H1 (cell line): ENCODE data around the gene RNF220. TPM values are rescaled to one million over a fixed set of nuclear protein-coding genes. Genes with fewer than 3 reads are reported as not detected.

Experiments
- CTCF ChIA-PET: fragments of 300-600 bp; sonication (Branson Sonifier 250); formaldehyde crosslinking; loops from one replicate; lab custom pipeline; 2021; ENCODE audit not compliant: partially characterized antibody; lab: Charles Lee
- POLR2A ChIA-PET: fragments of 300-600 bp; sonication (Branson Sonifier 250); formaldehyde crosslinking; loops from one replicate; lab custom pipeline; 2021; ENCODE audit warnings: inconsistent platforms; ENCODE audit not compliant: partially characterized antibody; lab: Charles Lee
- DNase-seq, 2 experiments: peaks; one replicate each; pipeline versions ENCODE4 v3.0.0 to v3.0.0-alpha.2; 2010 to 2022; ENCODE audit warnings: low spot score in 2 of 2, low read depth in 1 of 2, mixed read lengths in 1 of 2
- FAIRE-seq: peaks from 2 replicates; lab custom pipeline; 2011; peaks lifted over from hg19 to GRCh38; lab: Jason Lieb, UNC
- H2AFZ ChIP-seq: 2 replicates; pipeline ENCODE4 v1.8.1; 2012; ENCODE audit warnings: low read length, inconsistent platforms
- H2AK5ac ChIP-seq: 2 replicates; pipeline ENCODE4 v1.6.1; 2013; ENCODE audit warnings: low read depth, low read length
- H2BK120ac ChIP-seq: replicated peaks from 2 replicates; pipeline ENCODE3; 2013; ENCODE audit warnings: low read depth, low read length, inconsistent platforms
- H2BK12ac ChIP-seq: 2 replicates; pipeline ENCODE4 v1.6.1; 2013; ENCODE audit warnings: low read depth, low read length
- H2BK15ac ChIP-seq: 2 replicates; pipeline ENCODE4 v1.6.1; 2013; ENCODE audit warnings: low read length
- H2BK20ac ChIP-seq: 2 replicates; pipeline ENCODE4 v1.6.1; 2013; ENCODE audit warnings: low read length
- H2BK5ac ChIP-seq: 2 replicates; pipeline ENCODE4 v1.6.1; 2013; ENCODE audit warnings: low read depth, low read length
- H3K14ac ChIP-seq: 2 replicates; pipeline ENCODE4 v1.6.1; 2013; ENCODE audit warnings: inconsistent platforms; ENCODE audit not compliant: insufficient read length
- H3K18ac ChIP-seq: 2 replicates; pipeline ENCODE4 v1.6.1; 2013; ENCODE audit warnings: low read length; ENCODE audit errors: extremely low read depth
- H3K23ac ChIP-seq: 2 replicates; pipeline ENCODE4 v1.6.1; 2013; ENCODE audit warnings: inconsistent platforms; ENCODE audit not compliant: insufficient read length
- H3K23me2 ChIP-seq: 2 replicates; pipeline ENCODE4 v1.6.1; 2013; ENCODE audit warnings: low read depth, low read length
- H3K27ac ChIP-seq: 2 replicates; pipeline ENCODE4 v1.6.1; 2011; ENCODE audit warnings: low read depth, low read length, inconsistent platforms
- H3K27me3 ChIP-seq, 4 experiments: replicated peaks in 1 of 4; 1 replicate in 1 of 4; 2 replicates in 3 of 4; pipeline versions ENCODE4 v1.6.1 to v1.8.1; 2011 to 2013; ENCODE audit warnings: low read length in 3 of 4, mild to moderate bottlenecking in 3 of 4, inconsistent platforms in 2 of 4, mixed read lengths in 2 of 4, moderate library complexity in 1 of 4; ENCODE audit not compliant: control insufficient read depth in 3 of 4, insufficient read depth in 3 of 4; ENCODE audit errors: extremely low read depth in 1 of 4
- H3K36me3 ChIP-seq, 4 experiments: 2 replicates each; pipeline versions ENCODE4 v1.6.1 to v1.8.1; 2011 to 2013; ENCODE audit warnings: mild to moderate bottlenecking in 4 of 4, low read length in 3 of 4, moderate library complexity in 2 of 4, control low read depth in 1 of 4, inconsistent platforms in 1 of 4; ENCODE audit not compliant: insufficient read depth in 4 of 4, control insufficient read depth in 2 of 4
- H3K4ac ChIP-seq: replicated peaks from 2 replicates; pipeline ENCODE3; 2013; ENCODE audit warnings: low read length, low read depth, mixed read lengths, inconsistent platforms; ENCODE audit not compliant: insufficient read length
- H3K4me1 ChIP-seq, 4 experiments: replicated peaks in 1 of 4; 1 replicate in 1 of 4; 2 replicates in 3 of 4; pipeline versions ENCODE4 v1.6.1 to v1.8.1; 2011 to 2013; ENCODE audit warnings: low read length in 3 of 4, inconsistent platforms in 2 of 4, mixed read lengths in 1 of 4; ENCODE audit not compliant: insufficient read depth in 4 of 4, control insufficient read depth in 3 of 4
- H3K4me2 ChIP-seq, 2 experiments: 2 replicates each; pipeline versions ENCODE4 v1.6.1 to v1.8.1; 2011 to 2013; ENCODE audit warnings: low read depth in 2 of 2, low read length in 2 of 2, control low read depth in 1 of 2, inconsistent platforms in 1 of 2, mild to moderate bottlenecking in 1 of 2; ENCODE audit not compliant: insufficient read depth in 1 of 2
- H3K4me3 ChIP-seq, 4 experiments: fragments of 200-600, 300-600 bp in 1 of 4; sonication (generic), shearing (Covaris generic), sonication (Bioruptor Twin) in 1 of 4; 2 replicates each; pipeline versions ENCODE4 v1.5.1 to v1.8.1; 2011 to 2016; ENCODE audit warnings: low read length in 4 of 4, low read depth in 3 of 4, control low read depth in 2 of 4, inconsistent platforms in 2 of 4, mild to moderate bottlenecking in 2 of 4, mixed read lengths in 1 of 4, moderate library complexity in 1 of 4; ENCODE audit not compliant: insufficient read depth in 2 of 4; ENCODE audit errors: extremely low read depth in 1 of 4
- H3K56ac ChIP-seq: replicated peaks from 2 replicates; pipeline ENCODE3; 2013; ENCODE audit warnings: low read depth, mild to moderate bottlenecking, mixed read lengths, low read length, inconsistent platforms; ENCODE audit not compliant: insufficient read length
- H3K79me1 ChIP-seq: 2 replicates; pipeline ENCODE4 v1.6.1; 2013; ENCODE audit warnings: low read depth, low read length, control low read depth
- H3K79me2 ChIP-seq, 2 experiments: 2 replicates each; pipeline versions ENCODE4 v1.6.1 to v1.8.1; 2012 to 2013; ENCODE audit warnings: low read length in 2 of 2, mild to moderate bottlenecking in 2 of 2, inconsistent platforms in 1 of 2; ENCODE audit not compliant: insufficient read depth in 2 of 2, control insufficient read depth in 1 of 2
- H3K9ac ChIP-seq, 4 experiments: replicated peaks in 1 of 4; 1 replicate in 1 of 4; 2 replicates in 3 of 4; pipeline versions ENCODE4 v1.6.1 to v1.8.1; 2011 to 2013; ENCODE audit warnings: low read depth in 3 of 4, low read length in 3 of 4, control low read depth in 2 of 4, mild to moderate bottlenecking in 2 of 4, moderate library complexity in 2 of 4, inconsistent platforms in 1 of 4; ENCODE audit errors: extremely low read depth in 1 of 4
- H3K9me3 ChIP-seq, 2 experiments: 2 replicates each; pipeline versions ENCODE4 v1.6.1 to v1.8.1; 2012 to 2013; ENCODE audit warnings: mild to moderate bottlenecking in 2 of 2, moderate library complexity in 2 of 2, control low read depth in 1 of 2, inconsistent platforms in 1 of 2, low read depth in 1 of 2, low read length in 1 of 2, mixed read lengths in 1 of 2; ENCODE audit not compliant: insufficient read depth in 2 of 2
- H4K20me1 ChIP-seq, 2 experiments: replicated peaks in 1 of 2; 2 replicates each; pipeline versions ENCODE3 to v1.8.1; 2011 to 2013; ENCODE audit warnings: inconsistent platforms in 2 of 2, low read length in 2 of 2, mild to moderate bottlenecking in 1 of 2; ENCODE audit not compliant: insufficient read depth in 2 of 2, control insufficient read depth in 1 of 2
- H4K5ac ChIP-seq: 2 replicates; pipeline ENCODE4 v1.6.1; 2013; ENCODE audit warnings: low read length, low read depth, mixed read lengths, inconsistent platforms; ENCODE audit not compliant: insufficient read length
- H4K8ac ChIP-seq: 2 replicates; pipeline ENCODE4 v1.8.0; 2013; ENCODE audit warnings: mild to moderate bottlenecking, moderate library complexity, low read length, inconsistent platforms; ENCODE audit not compliant: insufficient read depth; ENCODE audit errors: extremely low read depth
- H4K91ac ChIP-seq: replicated peaks from 2 replicates; pipeline ENCODE3; 2013; ENCODE audit warnings: low read length, mixed read lengths, inconsistent platforms; ENCODE audit not compliant: insufficient read length
- E2F6 ChIP-seq: IDR thresholded peaks from 2 replicates; pipeline ENCODE4 v1.6.1; 2012; ENCODE audit warnings: inconsistent platforms
- EGR1 ChIP-seq: IDR thresholded peaks from 2 replicates; pipeline ENCODE4 v1.6.1; 2011; ENCODE audit warnings: low read depth, low read length, borderline replicate concordance
- HDAC2 ChIP-seq, 2 experiments: fragments of 300-600 bp in 1 of 2; sonication (generic) in 1 of 2; IDR thresholded peaks; 2 replicates each; pipeline ENCODE4 v1.6.1; 2011 to 2012; ENCODE audit warnings: low read depth in 2 of 2, low read length in 2 of 2, mild to moderate bottlenecking in 2 of 2, moderate library complexity in 2 of 2, borderline replicate concordance in 1 of 2, inconsistent platforms in 1 of 2
- JUN ChIP-seq: IDR thresholded peaks from 2 replicates; pipeline ENCODE4 v1.6.1; 2011; ENCODE audit warnings: low read depth, mild to moderate bottlenecking, improper control_type of control experiment, low read length
- RXRA ChIP-seq: IDR thresholded peaks from 2 replicates; pipeline ENCODE4 v1.6.1; 2011; ENCODE audit warnings: low read depth, mild to moderate bottlenecking, low read length, moderate library complexity; ENCODE audit not compliant: insufficient read depth
- SIN3A ChIP-seq, 2 experiments: IDR thresholded peaks in 1 of 2; conservative IDR thresholded peaks in 1 of 2; 2 replicates each; pipeline ENCODE4 v1.6.1; 2011 to 2012; ENCODE audit warnings: low read length in 2 of 2, improper control_type of control experiment in 1 of 2, low read depth in 1 of 2, mild to moderate bottlenecking in 1 of 2
- SP4 ChIP-seq: IDR thresholded peaks from 2 replicates; pipeline ENCODE4 v1.6.1; 2012; ENCODE audit warnings: low read length, inconsistent platforms
- SUZ12 ChIP-seq: fragments of 200-600 bp; sonication (generic); IDR thresholded peaks from 2 replicates; pipeline ENCODE4 v1.6.1; 2012; ENCODE audit warnings: mild to moderate bottlenecking, inconsistent platforms, low read length, moderate library complexity, mixed read lengths
- WGBS, 2 experiments: shearing (Covaris generic) in 1 of 2; methylation state at CpG; one replicate each; pipeline versions ENCODE4 v1.1.6 to v1.1.7; 2013 to 2015; ENCODE audit warnings: low lambda C conversion rate in 2 of 2, mixed read lengths in 2 of 2, inconsistent platforms in 1 of 2, low coverage in 1 of 2, missing lambda C conversion rate in 1 of 2; ENCODE audit not compliant: insufficient replicate concordance in 2 of 2, insufficient coverage in 1 of 2, insufficient read length in 1 of 2; ENCODE audit errors: extremely low coverage in 1 of 2, missing lambda C conversion rate in 1 of 2; 5-methylcytosine and 5-hydroxymethylcytosine counted together
- polyA plus RNA-seq, 7 experiments: library from polyadenylated mRNA; depleted of rRNA in 3 of 7; stranded (reverse) in 5 of 7; unstranded in 2 of 7; fragments of >200 nt in 5 of 7; fragments of 200-250 nt in 2 of 7; gene quantifications; 1 replicate in 5 of 7; 2 replicates in 1 of 7; 4 replicates in 1 of 7; pipeline versions ENCODE4 v1.2.1 to v1.2.3, GENCODE V29; 2011 to 2013; ENCODE audit warnings: missing spikeins in 2 of 7, mixed read lengths in 2 of 7
- total RNA-seq: library from RNA; stranded (reverse); fragmentation: NEBNext Ultra II Directional; extraction: Animal tissue kit (Norgen Biotek cat#: 25700); gene quantifications from 2 replicates; pipeline ENCODE4 v1.2.1, GENCODE V29; 2021

RNF220 gene
- total and polyA plus RNA-seq, 2 of the 8 experiments (the other 6 are each of a cell fraction or from before 2014, with no cell fraction given): 123 to 160 TPM

- Histone ChIP-seq H2AK5ac (no peak overlapping the region), H3K4ac (no peak overlapping the region), H2BK12ac (peak overlapping the region; percentile 98; the same call in 1 of the 2 replicates), H3K4me1 (peaks cover 21 to 50% (median 41%) of the 10 kb centered on the region in 4 experiments), H3K27me3 (peaks cover 0 to 17% (median 11%) of the 10 kb centered on the region in 4 experiments; a peak in 5 of 7 replicates), H2AFZ (no peak overlapping the region), H3K4me2 (peak overlapping the region; percentile 56 to 59), H3K56ac (no peak overlapping the region), H3K9me3 (no peaks in the 10 kb centered on the region), H3K36me3 (no peaks in the 10 kb centered on the region), H3K18ac (peak overlapping the region; percentile 85), H3K9ac (no peak overlapping the region), H3K14ac (no peak overlapping the region), H2BK15ac (0 out of 2 replicates have a peak overlapping the region, but pooled peaks have one; percentile 7), H3K4me3 (peak overlapping the region in 1 of 4 experiments; percentile 45; a peak in 1 of 8 replicates), H4K91ac (peak overlapping the region; percentile 12), H2BK20ac (peak overlapping the region; percentile 44), H4K5ac (no peak overlapping the region), H2BK5ac (peak overlapping the region; percentile 60; the same call in 1 of the 2 replicates), H3K23ac (no peak overlapping the region), H4K20me1 (no peaks in the 10 kb centered on the region), H2BK120ac (no peak overlapping the region), H3K79me2 (peaks cover 0 to 3% of the 10 kb centered on the region in 2 experiments; a peak in 2 of 4 replicates), H3K23me2 (no peaks in the 10 kb centered on the region; the same call in 1 of the 2 replicates), H3K27ac (no peak overlapping the region), H3K79me1 (no peaks in the 10 kb centered on the region; the same call in 1 of the 2 replicates), H4K8ac (no peak overlapping the region)
- TF ChIP-seq E2F6: no peak
- no peak for TF ChIP-seq SUZ12
- no peak for TF ChIP-seq HDAC2 (IDR thresholded peaks at IDR 0.05; ENCODE audit: borderline replicate concordance in 1 of 2, low read depth in 2 of 2, low read length in 2 of 2)
- TF ChIP-seq SP4: no peak
- TF ChIP-seq EGR1: no peak
- no peak for TF ChIP-seq SIN3A (conservative IDR thresholded peaks at IDR 0.05 in 1 of 2, IDR thresholded peaks at IDR 0.05 in 1 of 2; ENCODE audit: low read depth in 1 of 2, low read length in 2 of 2)
- no peak for TF ChIP-seq RXRA
- TF ChIP-seq JUN: no peak
- WGBS, 2 experiments: 95% methylated on average over 5 of the region's 5 CpGs; no CpG with 5 or more reads in 1 of the 2 experiments
- POLR2A ChIA-PET: interaction anchor here (1.0 kb wide), 1 partner anchor 35 kb away, joined by 3 read pairs; no protein-coding TSS in a partner anchor
- DNase-seq: no peak
- CTCF ChIA-PET: interaction anchor here (1.1 to 2.4 kb wide), 2 partner anchors 34 to 130 kb away, joined by 4 to 7 read pairs; no protein-coding TSS in a partner anchor
- FAIRE-seq: no peak
Observed at GRCh38 chr1:44508397-44508745, 103.3 kb downstream of the RNF220 start.
